H9 (cell line): ENCODE data around the gene REG4. TPM values are rescaled to one million over a fixed set of nuclear protein-coding genes. Genes with fewer than 3 reads are reported as not detected.

Experiments used
- DNase-seq: peaks from one replicate; pipeline ENCODE4 v3.0.0-alpha.2; 2017
- H2AFZ ChIP-seq: one replicate; pipeline ENCODE4 v1.6.1; 2013; ENCODE audit warnings: mild to moderate bottlenecking, low read length, control low read depth, moderate library complexity
- H2AK5ac ChIP-seq: 2 replicates; pipeline ENCODE4 v1.6.1; 2013; ENCODE audit warnings: low read length, control low read depth, mixed read lengths; ENCODE audit not compliant: insufficient read length
- H2BK120ac ChIP-seq: one replicate; pipeline ENCODE4 v1.6.1; 2013; ENCODE audit warnings: low read depth, mild to moderate bottlenecking, low read length, control low read depth, inconsistent platforms; ENCODE audit not compliant: poor library complexity, severe bottlenecking
- H2BK12ac ChIP-seq: 2 replicates; pipeline ENCODE4 v1.6.1; 2013; ENCODE audit warnings: low read length, control low read depth, mixed read lengths, low read depth; ENCODE audit not compliant: insufficient read length
- H2BK15ac ChIP-seq: 2 replicates; pipeline ENCODE4 v1.6.1; 2013; ENCODE audit warnings: low read depth, low read length, control low read depth
- H2BK20ac ChIP-seq: one replicate; pipeline ENCODE4 v1.6.1; 2013; ENCODE audit warnings: low read depth, mild to moderate bottlenecking, low read length, control low read depth, inconsistent platforms; ENCODE audit not compliant: poor library complexity, severe bottlenecking
- H2BK5ac ChIP-seq: 2 replicates; pipeline ENCODE4 v1.6.1; 2013; ENCODE audit warnings: low read length, control low read depth, mixed read lengths; ENCODE audit not compliant: insufficient read length
- H3K14ac ChIP-seq: 2 replicates; pipeline ENCODE4 v1.6.1; 2013; ENCODE audit warnings: low read length, control low read depth; ENCODE audit not compliant: insufficient read depth
- H3K18ac ChIP-seq: 2 replicates; pipeline ENCODE4 v1.6.1; 2013; ENCODE audit warnings: low read depth, mild to moderate bottlenecking, mixed read lengths, low read length, control low read depth; ENCODE audit not compliant: insufficient read length
- H3K23ac ChIP-seq: 2 replicates; pipeline ENCODE4 v1.6.1; 2013; ENCODE audit warnings: low read length, control low read depth, mixed read lengths, low read depth; ENCODE audit not compliant: insufficient read length
- H3K23me2 ChIP-seq: 2 replicates; pipeline ENCODE4 v1.6.1; 2013; ENCODE audit warnings: low read depth, mild to moderate bottlenecking, mixed read lengths, low read length, control low read depth; ENCODE audit not compliant: insufficient read length, poor library complexity, severe bottlenecking
- H3K27ac ChIP-seq: 2 replicates; pipeline ENCODE4 v1.5.1; 2013; ENCODE audit warnings: low read length, control low read depth, mixed read lengths, low read depth; ENCODE audit not compliant: insufficient read length
- H3K27me3 ChIP-seq: 2 replicates; pipeline ENCODE4 v1.6.1; 2013; ENCODE audit warnings: low read length, control low read depth, inconsistent platforms; ENCODE audit not compliant: insufficient read depth
- H3K4ac ChIP-seq: 2 replicates; pipeline ENCODE4 v1.6.1; 2013; ENCODE audit warnings: low read depth, mild to moderate bottlenecking, control low read depth, inconsistent platforms, low read length, moderate library complexity
- H3K4me1 ChIP-seq: 2 replicates; pipeline ENCODE4 v1.6.1; 2013; ENCODE audit warnings: low read length, control low read depth, inconsistent platforms; ENCODE audit not compliant: insufficient read depth
- H3K4me2 ChIP-seq: 2 replicates; pipeline ENCODE4 v1.6.1; 2013; ENCODE audit warnings: low read length, control low read depth, mixed read lengths; ENCODE audit not compliant: insufficient read length, insufficient read depth
- H3K56ac ChIP-seq: 2 replicates; pipeline ENCODE4 v1.6.1; 2013; ENCODE audit warnings: low read depth, mild to moderate bottlenecking, mixed read lengths, low read length, control low read depth; ENCODE audit not compliant: insufficient read length
- H3K79me1 ChIP-seq: 2 replicates; pipeline ENCODE4 v1.6.1; 2013; ENCODE audit warnings: low read depth, mild to moderate bottlenecking, moderate library complexity, low read length, control low read depth, inconsistent platforms; ENCODE audit not compliant: insufficient read depth, poor library complexity, severe bottlenecking
- H3K79me2 ChIP-seq: 2 replicates; pipeline ENCODE4 v1.6.1; 2013; ENCODE audit warnings: low read length, control low read depth, inconsistent platforms; ENCODE audit not compliant: insufficient read depth
- H3K9ac ChIP-seq: 2 replicates; pipeline ENCODE4 v1.6.1; 2013; ENCODE audit warnings: low read length, control low read depth, mixed read lengths; ENCODE audit not compliant: insufficient read length; ENCODE audit errors: extremely low read depth
- H3K9me3 ChIP-seq: one replicate; pipeline ENCODE4 v1.6.1; 2013; ENCODE audit warnings: low read depth, low read length, inconsistent platforms; ENCODE audit not compliant: control insufficient read depth
- H3T11ph ChIP-seq: one replicate; pipeline ENCODE4 v1.6.1; 2013; ENCODE audit warnings: mild to moderate bottlenecking, low read length, control low read depth, inconsistent platforms
- H4K20me1 ChIP-seq: one replicate; pipeline ENCODE4 v1.6.1; 2013; ENCODE audit not compliant: control insufficient read depth, insufficient read length, insufficient read depth
- H4K5ac ChIP-seq: 2 replicates; pipeline ENCODE4 v1.6.1; 2013; ENCODE audit warnings: low read depth, mild to moderate bottlenecking, mixed read lengths, low read length, control low read depth; ENCODE audit not compliant: insufficient read length
- H4K8ac ChIP-seq: replicated peaks from 2 replicates; pipeline ENCODE4 v1.6.1; 2013; ENCODE audit warnings: low read length, control low read depth, mixed read lengths, low read depth; ENCODE audit not compliant: insufficient read length
- H4K91ac ChIP-seq: 2 replicates; pipeline ENCODE4 v1.6.1; 2013; ENCODE audit warnings: low read depth, mild to moderate bottlenecking, moderate library complexity, mixed read lengths, low read length, control low read depth; ENCODE audit not compliant: insufficient read length
- H3K27ac Mint-ChIP-seq, 3 experiments: 2 replicates in 2 of 3; 3 replicates in 1 of 3; pipeline ENCODE4 v1.8.0; 2020 to 2021; ENCODE audit warnings: mixed read lengths in 3 of 3, mild to moderate bottlenecking in 1 of 3, moderate library complexity in 1 of 3
- H3K27me3 Mint-ChIP-seq: 2 replicates; pipeline ENCODE4 v1.8.0; 2021; ENCODE audit warnings: low read depth, mild to moderate bottlenecking, moderate library complexity, mixed read lengths
- H3K36me3 Mint-ChIP-seq, 3 experiments: 2 replicates in 2 of 3; 3 replicates in 1 of 3; pipeline ENCODE4 v1.8.0; 2020 to 2021; ENCODE audit warnings: low read depth in 3 of 3, mixed read lengths in 3 of 3; ENCODE audit not compliant: insufficient read depth in 1 of 3
- H3K4me1 Mint-ChIP-seq, 2 experiments: 2 replicates each; pipeline ENCODE4 v1.8.0; 2020; ENCODE audit warnings: mixed read lengths in 2 of 2
- H3K4me3 Mint-ChIP-seq, 2 experiments: 2 replicates in 1 of 2; 3 replicates in 1 of 2; pipeline ENCODE4 v1.8.0; 2020 to 2021; ENCODE audit warnings: mild to moderate bottlenecking in 2 of 2, mixed read lengths in 2 of 2, moderate library complexity in 1 of 2
- H3K9me3 Mint-ChIP-seq, 2 experiments: 2 replicates in 1 of 2; 3 replicates in 1 of 2; pipeline ENCODE4 v1.8.0; 2020; ENCODE audit warnings: mild to moderate bottlenecking in 2 of 2, mixed read lengths in 2 of 2, moderate library complexity in 1 of 2
- CTCF ChIP-seq: fragments of 200-600 bp; sonication (generic); conservative IDR thresholded peaks from 3 replicates; pipeline ENCODE4 v1.8.0; 2021; ENCODE audit warnings: antibody characterized with exemption, mild to moderate bottlenecking
- WGBS: extraction: QIAGEN DNeasy Blood & Tissue Kit; methylation state at CpG from one replicate; pipeline ENCODE4 v1.1.7; 2013; ENCODE audit warnings: missing lambda C conversion rate, low lambda C conversion rate, mixed read lengths; ENCODE audit not compliant: insufficient read length; ENCODE audit errors: extremely low coverage; 5-methylcytosine and 5-hydroxymethylcytosine counted together
- total RNA-seq: library from RNA; stranded (reverse); gene quantifications from 2 replicates; pipeline ENCODE4 v1.2.1, GENCODE V29; 2021

The REG4 gene
- total RNA-seq, 1 experiment from 2014 or later: not detected

GRCh38 chr1:119808491-119808890 lies 2.8 kb downstream of the REG4 start:
- Histone ChIP-seq H4K5ac (no peak overlapping the region), H3K23ac (no peak overlapping the region), H2BK12ac (no peak overlapping the region), H3K79me2 (no peaks in the 10 kb centered on the region), H2BK5ac (no peak overlapping the region), H2BK120ac (no peak overlapping the region), H2BK15ac (no peak overlapping the region), H2AK5ac (no peak overlapping the region), H3K27ac (no peak overlapping the region), H3K4me1 (no peaks in the 10 kb centered on the region), H3K4ac (no peak overlapping the region), H2BK20ac (no peak overlapping the region), H3K79me1 (no peaks in the 10 kb centered on the region), H3K27me3 (no peaks in the 10 kb centered on the region), H3K4me2 (no peak overlapping the region), H3T11ph (no peak overlapping the region), H3K23me2 (no peaks in the 10 kb centered on the region), H3K18ac (no peak overlapping the region), H4K8ac (no peak overlapping the region), H3K9ac (no peak overlapping the region), H2AFZ (no peak overlapping the region), H4K20me1 (no peaks in the 10 kb centered on the region), H4K91ac (no peak overlapping the region), H3K56ac (no peak overlapping the region), H3K14ac (no peak overlapping the region), H3K9me3 (peaks cover 4% of the 10 kb centered on the region)
- Mint-ChIP-seq H3K27ac (no peak overlapping the region), H3K4me3 (no peak overlapping the region), H3K9me3 (no peaks in the 10 kb centered on the region), H3K36me3 (no peaks in the 10 kb centered on the region), H3K27me3 (peaks cover 18% of the 10 kb centered on the region; the same call in 1 of the 2 replicates), H3K4me1 (peaks cover 3 to 4% of the 10 kb centered on the region in 2 experiments; a peak in 2 of 4 replicates)
- TF ChIP-seq CTCF: no peak
- DNase-seq: no peak
- no CpG with 5 or more reads among the region's 3 CpGs for WGBS
